Measurements from ENCODE around the gene FNIP2. TPM values are rescaled to one million over a fixed set of nuclear protein-coding genes. Genes with fewer than 3 reads are reported as not detected.

The FNIP2 gene
- total RNA-seq, 1 donor from 2014 or later: 44.0 TPM

DNA sequence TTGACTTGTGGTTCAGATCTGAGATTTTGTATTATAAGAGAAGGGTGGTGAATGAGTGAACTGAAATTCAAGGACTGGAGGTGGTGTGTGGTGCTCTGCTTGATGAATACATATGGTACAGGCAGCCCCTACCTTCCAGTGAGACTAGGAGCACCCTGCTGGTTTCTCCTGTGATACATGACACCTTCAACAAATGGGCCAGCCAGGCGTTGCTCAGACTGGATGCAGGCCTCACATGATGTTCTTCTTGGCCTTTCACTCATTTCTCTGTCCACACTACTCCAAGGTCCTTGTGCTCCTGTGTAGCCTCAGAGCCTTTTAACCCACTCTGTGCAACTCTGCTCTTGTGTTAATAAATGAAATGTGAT is 67.2 kb downstream of the FNIP2 start:
- H3K4me1 ChIP-seq: peaks cover 39% of the 10 kb centered on the region
- TF ChIP-seq, protein P1, sequence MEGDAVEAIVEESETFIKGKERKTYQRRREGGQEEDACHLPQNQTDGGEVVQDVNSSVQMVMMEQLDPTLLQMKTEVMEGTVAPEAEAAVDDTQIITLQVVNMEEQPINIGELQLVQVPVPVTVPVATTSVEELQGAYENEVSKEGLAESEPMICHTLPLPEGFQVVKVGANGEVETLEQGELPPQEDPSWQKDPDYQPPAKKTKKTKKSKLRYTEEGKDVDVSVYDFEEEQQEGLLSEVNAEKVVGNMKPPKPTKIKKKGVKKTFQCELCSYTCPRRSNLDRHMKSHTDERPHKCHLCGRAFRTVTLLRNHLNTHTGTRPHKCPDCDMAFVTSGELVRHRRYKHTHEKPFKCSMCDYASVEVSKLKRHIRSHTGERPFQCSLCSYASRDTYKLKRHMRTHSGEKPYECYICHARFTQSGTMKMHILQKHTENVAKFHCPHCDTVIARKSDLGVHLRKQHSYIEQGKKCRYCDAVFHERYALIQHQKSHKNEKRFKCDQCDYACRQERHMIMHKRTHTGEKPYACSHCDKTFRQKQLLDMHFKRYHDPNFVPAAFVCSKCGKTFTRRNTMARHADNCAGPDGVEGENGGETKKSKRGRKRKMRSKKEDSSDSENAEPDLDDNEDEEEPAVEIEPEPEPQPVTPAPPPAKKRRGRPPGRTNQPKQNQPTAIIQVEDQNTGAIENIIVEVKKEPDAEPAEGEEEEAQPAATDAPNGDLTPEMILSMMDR (IDR thresholded peaks at IDR 0.05; ENCODE audit: borderline replicate concordance): no peak
- H3K9me3 ChIP-seq (replicated peaks): no peaks in the 10 kb centered on the region
- no peaks in the 10 kb centered on the region for H3K27me3 ChIP-seq (ENCODE audit: low read depth)
- DNase-seq: no peak
- H3K27ac ChIP-seq (replicated peaks): peak overlapping the region; percentile 20
- intact Hi-C loops (cut with micrococcal nuclease): no loop called here
- H3K36me3 ChIP-seq: peaks cover 44% of the 10 kb centered on the region
- H3K4me3 ChIP-seq: no peak overlapping the region

DNA sequence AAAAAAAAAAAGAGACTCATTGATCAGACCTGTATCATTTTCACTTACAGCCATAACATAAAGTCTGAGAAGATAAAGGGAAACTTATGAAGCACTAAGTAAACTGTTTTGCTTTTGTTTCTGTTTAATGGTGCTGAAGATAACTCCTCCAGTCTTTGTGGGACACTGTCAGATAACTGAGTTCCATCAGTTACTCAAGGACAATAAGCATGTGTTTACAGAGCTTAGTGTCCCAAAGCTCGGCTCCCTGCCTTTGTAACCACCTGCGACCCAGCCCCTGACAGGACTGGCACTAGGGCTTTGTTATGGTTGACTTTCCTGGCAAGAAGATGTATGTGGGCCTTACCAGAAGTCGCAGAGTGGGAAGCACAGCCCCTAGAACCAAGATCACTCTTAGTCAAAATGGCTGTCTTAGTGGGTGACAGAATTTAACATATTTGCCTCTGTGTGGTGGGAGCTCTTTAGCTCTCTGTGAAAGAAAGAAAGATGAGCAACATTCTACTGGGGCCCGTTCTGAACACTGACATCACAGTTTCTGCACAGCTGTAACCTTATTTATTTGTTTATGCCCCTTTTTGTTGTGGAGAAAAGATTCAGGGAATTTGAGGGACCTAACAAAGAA is 68.1 kb downstream of the FNIP2 start:
- Histone ChIP-seq H3K27me3 (ENCODE audit: low read depth) (no peaks in the 10 kb centered on the region), H3K4me1 (peaks cover 42% of the 10 kb centered on the region), H3K9me3 (replicated peaks) (no peaks in the 10 kb centered on the region), H3K27ac (replicated peaks) (no peak overlapping the region), H3K36me3 (peaks cover 37% of the 10 kb centered on the region), H3K4me3 (no peak overlapping the region)
- TF ChIP-seq, protein P1 (IDR thresholded peaks at IDR 0.05; ENCODE audit: borderline replicate concordance): no peak
- intact Hi-C loops (cut with micrococcal nuclease): no loop called here
- no peak for DNase-seq

DNA sequence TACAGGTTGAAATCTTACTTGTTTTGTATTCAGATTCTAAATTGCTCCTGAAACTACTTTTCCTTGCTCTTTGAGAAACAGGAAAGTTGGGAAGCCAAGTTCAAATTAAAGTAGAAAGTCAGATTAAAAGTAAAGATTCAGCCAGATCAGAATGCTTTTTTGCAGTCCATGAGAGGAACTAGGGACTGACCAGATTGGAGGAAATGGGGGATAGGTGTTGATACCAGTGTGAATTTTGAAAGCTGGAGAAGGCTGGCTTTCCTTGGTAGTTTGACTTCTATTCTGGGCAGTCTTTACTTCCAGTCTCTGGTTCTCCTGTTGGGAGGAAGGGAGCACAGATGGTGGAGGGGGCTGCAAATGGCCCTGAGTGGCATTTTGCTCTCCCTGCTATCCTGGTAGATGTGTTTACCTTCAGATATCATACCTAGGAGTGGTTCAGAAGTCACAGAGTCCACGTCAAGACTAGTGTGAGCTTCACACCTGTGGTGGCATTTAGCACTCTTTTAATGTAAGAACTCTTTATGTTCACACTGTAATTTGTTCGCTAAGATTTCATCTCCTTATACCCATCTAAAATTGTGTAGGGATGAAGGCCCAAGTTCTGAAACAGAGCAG is 68.8 kb downstream of the FNIP2 start:
- no peak for DNase-seq
- Histone ChIP-seq H3K4me3 (no peak overlapping the region), H3K27ac (replicated peaks) (peak overlapping the region; percentile 27), H3K4me1 (peaks cover 42% of the 10 kb centered on the region), H3K9me3 (replicated peaks) (no peaks in the 10 kb centered on the region), H3K27me3 (ENCODE audit: low read depth) (no peaks in the 10 kb centered on the region), H3K36me3 (peaks cover 30% of the 10 kb centered on the region)
- intact Hi-C loops (cut with micrococcal nuclease): no loop called here
- TF ChIP-seq, protein P1 (IDR thresholded peaks at IDR 0.05; ENCODE audit: borderline replicate concordance): no peak

DNA sequence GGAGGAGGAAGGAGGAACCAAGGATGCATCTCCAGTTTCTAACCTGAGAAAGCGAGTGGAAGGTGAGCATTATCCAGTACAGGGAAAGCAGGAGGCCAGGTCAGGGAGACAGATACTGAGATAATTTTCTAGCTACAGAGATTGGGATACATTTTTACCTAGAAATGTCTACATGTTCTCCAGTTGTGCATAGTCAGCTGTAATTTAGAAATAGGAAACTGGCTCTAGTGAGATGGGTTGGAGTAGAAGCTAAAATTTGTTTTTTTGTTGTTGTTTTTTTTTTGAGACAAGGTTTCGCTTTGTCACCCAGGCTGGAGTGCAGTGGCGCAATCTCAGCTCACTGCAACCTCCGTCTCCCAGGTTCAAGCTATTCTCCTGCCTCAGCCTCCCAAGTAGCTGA is 71.3 kb downstream of the FNIP2 start:
- H3K4me3 ChIP-seq: no peak overlapping the region
- H3K9me3 ChIP-seq (replicated peaks): no peaks in the 10 kb centered on the region
- peaks cover 28% of the 10 kb centered on the region for H3K36me3 ChIP-seq
- peaks cover 35% of the 10 kb centered on the region for H3K4me1 ChIP-seq
- H3K27me3 ChIP-seq (ENCODE audit: low read depth): no peaks in the 10 kb centered on the region
- TF ChIP-seq, protein P1 (IDR thresholded peaks at IDR 0.05; ENCODE audit: borderline replicate concordance): no peak
- intact Hi-C loops (cut with micrococcal nuclease): no loop called here
- H3K27ac ChIP-seq (replicated peaks): peak overlapping the region; percentile 80
- no peak for DNase-seq

DNA sequence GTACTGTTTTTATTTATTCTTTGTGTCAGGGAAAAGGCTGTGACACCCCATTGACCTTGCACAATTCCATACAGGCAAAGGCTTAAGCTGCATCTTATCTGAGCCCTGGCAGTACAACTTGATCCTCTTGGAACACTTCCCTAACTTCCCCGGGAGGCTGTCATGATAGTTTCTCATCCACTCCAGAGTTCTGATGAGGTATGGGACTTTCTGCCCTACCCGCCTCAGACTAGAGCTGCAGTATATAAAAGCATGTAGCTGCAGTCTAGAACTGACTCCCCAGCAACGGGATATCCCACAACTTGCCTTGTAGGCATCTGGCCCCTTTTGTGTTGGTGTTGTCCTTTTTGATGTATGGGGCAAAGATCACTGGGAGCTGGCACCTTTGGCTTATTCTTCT is 72.7 kb downstream of the FNIP2 start:
- Histone ChIP-seq H3K27ac (replicated peaks) (peak overlapping the region; percentile 80), H3K36me3 (peaks cover 34% of the 10 kb centered on the region), H3K9me3 (replicated peaks) (no peaks in the 10 kb centered on the region), H3K4me3 (peak overlapping the region; percentile 60), H3K4me1 (peaks cover 37% of the 10 kb centered on the region), H3K27me3 (ENCODE audit: low read depth) (no peaks in the 10 kb centered on the region)
- intact Hi-C loops (cut with micrococcal nuclease): no loop called here
- DNase-seq: peak; percentile 26
- TF ChIP-seq, protein P1 (IDR thresholded peaks at IDR 0.05; ENCODE audit: borderline replicate concordance): no peak

All from left ventricle myocardium inferior (tissue), 1 donor.